SK-N-MC (cell line): ENCODE measurements around the gene CAMTA1.

Experiments
- EZH2 ChIP-seq: fragments of 200-600 bp; sonication (generic); IDR thresholded peaks from one replicate; pipeline ENCODE4 v1.6.1; 2017; ENCODE audit warnings: antibody characterized with exemption
- FOXP2 ChIP-seq: optimal IDR thresholded peaks from 2 replicates; pipeline ENCODE3; 2011; ENCODE audit warnings: mild to moderate bottlenecking, moderate library complexity; ENCODE audit not compliant: insufficient read depth; ENCODE audit errors: extremely low read length, control extremely low read depth
- POLR2AphosphoS5 ChIP-seq: IDR thresholded peaks from 2 replicates; pipeline ENCODE4 v1.6.1; 2012; ENCODE audit warnings: mild to moderate bottlenecking, low read depth, low read length, borderline replicate concordance

GRCh38 chr1:7453038-7453437, 667.8 kb downstream of the CAMTA1 start:
- TF ChIP-seq EZH2 (no peak), POLR2AphosphoS5 (no peak), FOXP2 (no peak)
